Fibroblast of villous mesenchyme (primary cell): ENCODE measurements around the gene LUC7L3. TPM values are rescaled to one million over a fixed set of nuclear protein-coding genes. Genes with fewer than 3 reads are reported as not detected.

ENCODE experiments used
- DNase-seq: peaks from one replicate; pipeline ENCODE4 v3.0.0-alpha.2; 2010; ENCODE audit warnings: low read depth
- H3K4me3 ChIP-seq: 2 replicates; pipeline ENCODE4 v1.5.1; 2011; ENCODE audit warnings: low read depth, mild to moderate bottlenecking, low read length
- total RNA-seq: library from RNA; depleted of rRNA; stranded (reverse); fragments of >200 nt; gene quantifications from 2 replicates; pipeline ENCODE4 v1.2.3, GENCODE V29; 2012
- TF ChIP-seq, protein P1 (sequence below): IDR thresholded peaks from 2 replicates; pipeline ENCODE4 v1.5.1; 2012; ENCODE audit warnings: low read depth, mild to moderate bottlenecking, low read length; ENCODE audit not compliant: insufficient read depth

The LUC7L3 gene
- total RNA-seq, 1 donor = 31.5 TPM

DNA sequence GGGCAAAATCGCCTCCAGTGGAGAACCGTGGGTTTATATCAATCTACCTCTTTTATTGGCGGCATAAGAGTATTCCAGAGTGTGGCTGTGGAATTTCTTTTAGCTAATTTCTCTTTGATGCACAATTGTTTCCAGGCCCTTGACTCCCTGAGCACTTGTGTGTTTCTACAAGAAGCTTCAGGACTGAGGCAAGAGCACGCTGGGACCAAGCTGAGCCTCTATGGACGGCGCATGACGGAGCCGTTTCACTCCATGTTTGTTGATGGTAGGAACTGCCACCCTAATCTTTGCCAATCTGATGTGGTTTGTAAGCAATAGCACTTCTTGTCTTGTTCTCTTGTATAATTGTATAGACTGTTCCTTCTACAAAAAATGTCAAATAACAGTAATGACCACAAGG, 59.1 kb downstream of the LUC7L3 start:
- no peak overlapping the region for H3K4me3 ChIP-seq
- TF ChIP-seq, protein P1, sequence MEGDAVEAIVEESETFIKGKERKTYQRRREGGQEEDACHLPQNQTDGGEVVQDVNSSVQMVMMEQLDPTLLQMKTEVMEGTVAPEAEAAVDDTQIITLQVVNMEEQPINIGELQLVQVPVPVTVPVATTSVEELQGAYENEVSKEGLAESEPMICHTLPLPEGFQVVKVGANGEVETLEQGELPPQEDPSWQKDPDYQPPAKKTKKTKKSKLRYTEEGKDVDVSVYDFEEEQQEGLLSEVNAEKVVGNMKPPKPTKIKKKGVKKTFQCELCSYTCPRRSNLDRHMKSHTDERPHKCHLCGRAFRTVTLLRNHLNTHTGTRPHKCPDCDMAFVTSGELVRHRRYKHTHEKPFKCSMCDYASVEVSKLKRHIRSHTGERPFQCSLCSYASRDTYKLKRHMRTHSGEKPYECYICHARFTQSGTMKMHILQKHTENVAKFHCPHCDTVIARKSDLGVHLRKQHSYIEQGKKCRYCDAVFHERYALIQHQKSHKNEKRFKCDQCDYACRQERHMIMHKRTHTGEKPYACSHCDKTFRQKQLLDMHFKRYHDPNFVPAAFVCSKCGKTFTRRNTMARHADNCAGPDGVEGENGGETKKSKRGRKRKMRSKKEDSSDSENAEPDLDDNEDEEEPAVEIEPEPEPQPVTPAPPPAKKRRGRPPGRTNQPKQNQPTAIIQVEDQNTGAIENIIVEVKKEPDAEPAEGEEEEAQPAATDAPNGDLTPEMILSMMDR = no peak
- DNase-seq = no peak

DNA sequence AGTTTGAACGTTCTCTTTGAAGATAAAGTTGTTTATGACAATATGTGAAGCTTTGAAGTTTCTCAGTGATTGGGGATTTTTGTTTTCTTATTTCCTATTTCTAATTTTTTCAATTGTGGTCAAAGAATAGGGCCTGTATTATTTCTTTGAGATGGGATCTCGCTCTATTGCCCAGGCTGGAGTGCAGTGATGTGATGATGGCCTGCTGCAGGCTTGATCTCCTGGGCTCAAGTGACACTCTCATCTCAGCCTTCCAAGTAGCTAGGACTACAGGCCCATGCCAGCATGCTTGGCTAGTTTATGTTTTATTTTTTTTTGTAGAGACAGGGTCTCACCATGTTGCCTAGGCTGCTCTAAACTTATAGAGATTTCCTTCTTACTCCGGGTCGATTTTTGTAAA, 59.6 kb downstream of the LUC7L3 start:
- no peak overlapping the region for H3K4me3 ChIP-seq
- no peak for DNase-seq
- TF ChIP-seq, protein P1 = no peak

DNA sequence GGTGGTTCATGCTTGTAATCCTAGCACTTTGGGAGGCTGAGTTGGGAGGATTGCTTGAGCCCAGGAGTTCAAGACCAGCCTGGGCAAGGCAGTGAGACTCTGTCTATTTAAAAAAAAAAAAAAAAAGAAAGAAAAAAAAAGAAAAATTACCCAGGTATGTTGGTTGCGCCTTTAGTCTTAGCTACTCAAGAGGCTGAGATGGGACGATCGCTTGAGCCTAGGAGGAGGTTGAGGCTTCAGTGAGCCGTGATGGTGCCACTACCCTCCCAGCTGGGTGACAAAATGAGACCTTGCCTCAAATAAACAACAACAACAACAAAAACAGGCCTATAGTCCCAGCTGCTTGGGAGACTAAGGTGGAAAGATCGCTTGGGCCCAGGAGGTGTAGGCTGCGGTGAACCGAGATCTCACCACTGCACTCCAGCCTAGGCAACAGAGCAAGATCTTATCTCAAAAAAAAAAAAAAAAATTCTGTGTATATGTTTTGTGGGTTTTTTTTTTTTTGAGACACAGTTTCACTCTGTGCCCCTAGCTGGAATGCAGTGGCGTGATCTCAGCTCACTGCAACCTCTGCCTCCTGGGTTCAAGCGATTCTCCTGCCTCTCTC, 60.4 kb downstream of the LUC7L3 start:
- TF ChIP-seq, protein P1 = no peak
- no peak for DNase-seq

DNA sequence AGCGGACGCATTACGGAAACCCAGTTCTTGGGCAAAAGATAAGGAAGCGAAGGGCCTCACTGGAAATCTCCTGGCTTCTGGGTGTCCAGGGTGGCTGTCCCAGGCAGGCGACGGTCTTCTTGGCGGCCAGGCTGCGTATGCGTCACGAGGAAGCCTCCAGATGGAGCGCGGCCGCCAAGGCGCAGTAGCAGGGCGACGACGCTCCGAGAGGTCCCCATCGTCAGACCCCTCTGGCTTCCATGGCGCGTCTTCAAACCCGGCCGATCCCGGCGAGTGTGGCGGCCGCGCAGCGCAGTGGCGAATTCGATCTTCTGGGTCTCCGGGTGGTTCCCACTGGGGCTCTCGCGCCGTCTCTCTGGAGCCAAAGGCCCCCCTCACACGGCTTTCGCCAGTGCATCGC, 61.8 kb downstream of the LUC7L3 start:
- peak overlapping the region; percentile 36 for H3K4me3 ChIP-seq
- TF ChIP-seq, protein P1 = no peak
- DNase-seq = no peak

More for the DNA sequence above, 60.4 kb downstream of the LUC7L3 start:
- H3K4me3 ChIP-seq = no peak overlapping the region

DNA sequence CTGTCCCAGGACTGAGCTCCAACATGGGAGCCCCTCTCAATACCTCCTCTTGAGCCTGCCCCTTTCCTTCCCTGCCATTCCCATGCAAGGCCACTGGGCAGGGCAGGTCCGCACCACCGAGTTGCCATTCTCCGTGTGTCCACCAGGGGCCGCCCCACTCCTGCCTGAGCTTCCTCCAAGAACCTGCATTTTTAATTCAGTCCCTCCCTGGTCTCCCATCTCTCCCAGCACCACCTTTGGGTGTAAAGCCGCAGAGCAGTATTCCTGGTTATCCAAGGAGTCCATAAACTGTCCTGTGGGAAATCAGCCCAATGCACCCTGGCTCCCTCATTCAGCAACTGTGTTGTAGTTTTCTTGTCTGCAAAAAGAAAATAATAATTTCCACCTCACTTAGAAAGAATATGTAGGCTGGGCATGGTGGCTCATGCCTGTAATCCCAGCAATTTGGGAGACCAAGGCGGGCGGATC, 63.8 kb downstream of the LUC7L3 start:
- H3K4me3 ChIP-seq = no peak overlapping the region
- TF ChIP-seq, protein P1 = peak; percentile 97
- peak; percentile 86 for DNase-seq

DNA sequence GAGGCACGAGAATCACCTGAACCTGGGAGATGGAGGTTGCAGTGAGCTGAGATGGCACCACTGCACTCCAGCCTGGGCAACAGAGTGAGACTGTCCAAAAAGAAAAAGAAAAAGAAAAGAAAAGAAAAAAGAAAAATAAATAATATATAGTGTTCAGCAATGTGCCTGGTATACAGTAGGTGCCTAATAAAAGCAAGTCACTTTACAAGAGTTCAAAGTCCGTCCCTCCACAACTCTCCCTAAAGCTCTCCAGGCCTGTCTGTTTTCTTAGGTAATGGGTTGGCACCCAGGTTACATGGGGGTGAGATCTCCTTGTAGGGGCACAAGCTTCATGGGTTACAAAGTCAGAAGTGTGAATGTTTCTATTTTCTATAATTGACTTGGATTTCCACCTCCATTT, 64.5 kb downstream of the LUC7L3 start:
- TF ChIP-seq, protein P1 = no peak
- H3K4me3 ChIP-seq = no peak overlapping the region
- DNase-seq = no peak

DNA sequence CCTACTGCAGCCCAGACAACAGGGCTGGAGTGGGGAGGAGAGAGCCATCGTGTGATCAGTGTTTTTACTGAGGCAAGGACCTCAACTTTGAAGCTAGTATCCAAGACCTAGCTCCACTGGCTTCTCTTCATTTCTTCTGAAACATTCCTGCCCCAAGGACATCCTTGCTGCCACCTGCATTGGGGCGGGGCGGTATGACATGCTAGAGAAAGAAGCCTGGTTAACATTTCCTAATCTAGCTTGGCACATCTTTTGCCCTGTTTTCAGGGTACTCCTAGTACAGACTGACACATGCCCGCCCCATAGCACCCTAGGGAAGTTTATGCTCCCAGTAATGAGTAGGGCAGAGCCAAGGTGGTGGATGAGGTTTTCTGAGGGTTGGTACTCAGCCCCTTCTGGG, 65.7 kb downstream of the LUC7L3 start:
- no peak for DNase-seq
- no peak overlapping the region for H3K4me3 ChIP-seq
- TF ChIP-seq, protein P1 = no peak
